Measurements from ENCODE around the gene WNK2.

WNK2 gene

DNA sequence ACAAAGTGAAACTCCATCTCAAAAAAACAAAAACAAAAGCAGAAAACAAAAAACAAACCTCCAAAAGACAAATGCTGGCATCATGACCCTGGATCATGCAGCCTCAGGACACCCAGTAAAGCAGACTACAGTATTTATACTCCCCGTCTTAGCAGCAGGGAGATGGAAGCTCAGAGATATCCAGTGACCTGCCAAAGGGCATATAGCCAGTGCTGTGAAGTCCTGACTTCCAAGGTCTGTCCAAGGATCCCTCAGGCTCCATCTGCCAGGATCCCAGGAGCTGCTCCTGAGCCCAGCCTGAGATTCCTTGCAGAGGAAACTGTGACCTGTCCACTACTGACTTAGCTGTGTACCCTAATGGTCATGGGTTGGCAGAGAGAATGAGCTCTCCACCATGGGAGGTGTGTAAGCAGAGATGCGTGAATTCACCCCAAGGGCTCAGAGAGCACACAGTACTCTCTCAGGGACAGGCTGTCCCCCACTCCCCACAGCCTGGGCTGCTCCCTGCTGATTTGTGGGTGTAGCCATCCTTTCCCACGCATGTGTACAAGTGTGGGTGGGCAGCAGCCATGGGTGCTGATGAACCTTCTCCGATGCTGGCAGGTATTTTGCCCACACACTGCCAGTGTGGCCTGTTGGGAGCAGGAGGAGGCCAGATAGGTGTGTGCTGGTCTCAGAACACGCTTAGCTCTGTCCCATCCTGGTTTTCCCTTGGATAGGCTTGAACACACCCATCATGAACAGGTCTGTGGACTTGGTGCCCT is 2.1 kb upstream of the WNK2 start:
- no peak for DNase-seq
- in situ Hi-C loops (cut with HindIII; ENCODE audit: low pct_ligation_motif_present, low pct_unique_long_range_greater_than_20kb, low sequenced_read_pairs): no loop called here

- in situ Hi-C loops (cut with HindIII; ENCODE audit: low pct_ligation_motif_present, low pct_unique_long_range_greater_than_20kb, low sequenced_read_pairs): no loop called here
- no peak for DNase-seq
Measured at GRCh38 chr9:93182572-93182971, 1.4 kb upstream of the WNK2 start.

GRCh38 chr9:93183131-93183662 is 742 bp upstream of the WNK2 start:
- in situ Hi-C loops (cut with HindIII; ENCODE audit: low pct_ligation_motif_present, low pct_unique_long_range_greater_than_20kb, low sequenced_read_pairs): no loop called here
- no peak for DNase-seq

DNA sequence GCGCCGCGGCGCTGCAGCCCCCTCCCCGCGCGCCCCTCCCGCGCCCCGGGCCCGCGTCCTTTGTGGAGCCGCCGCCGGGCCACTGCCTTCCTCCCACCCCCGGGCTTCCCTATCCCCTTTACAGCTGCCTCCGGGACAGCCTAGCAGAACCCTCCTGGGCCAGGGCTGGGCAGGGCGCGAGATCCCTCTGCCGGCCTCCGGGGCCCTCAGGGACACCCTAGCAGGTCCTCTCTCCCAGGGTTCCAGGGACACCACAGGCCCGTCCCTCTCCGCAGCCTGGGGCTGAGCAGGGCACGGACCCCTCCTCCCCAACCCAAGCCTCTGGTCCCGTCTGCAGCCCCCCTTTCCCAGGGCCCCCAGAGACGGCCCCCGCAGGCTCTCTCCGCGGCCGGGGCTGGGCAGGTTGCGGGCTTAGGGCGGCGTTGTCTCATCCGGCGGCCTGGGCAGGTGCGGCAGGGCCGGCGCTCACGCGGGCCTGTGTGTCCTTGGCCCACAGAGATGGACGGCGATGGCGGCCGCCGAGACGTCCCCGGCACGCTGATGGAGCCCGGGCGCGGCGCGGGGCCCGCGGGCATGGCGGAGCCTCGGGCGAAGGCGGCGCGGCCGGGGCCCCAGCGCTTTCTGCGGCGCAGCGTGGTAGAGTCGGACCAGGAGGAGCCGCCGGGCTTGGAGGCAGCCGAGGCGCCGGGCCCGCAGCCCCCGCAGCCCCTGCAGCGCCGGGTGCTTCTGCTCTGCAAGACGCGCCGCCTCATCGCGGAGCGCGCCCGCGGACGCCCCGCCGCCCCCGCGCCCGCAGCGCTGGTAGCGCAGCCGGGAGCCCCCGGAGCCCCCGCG is 710 bp downstream of the WNK2 start:
- in situ Hi-C loops (cut with HindIII; ENCODE audit: low pct_ligation_motif_present, low pct_unique_long_range_greater_than_20kb, low sequenced_read_pairs): no loop called here
- DNase-seq: no peak

DNA sequence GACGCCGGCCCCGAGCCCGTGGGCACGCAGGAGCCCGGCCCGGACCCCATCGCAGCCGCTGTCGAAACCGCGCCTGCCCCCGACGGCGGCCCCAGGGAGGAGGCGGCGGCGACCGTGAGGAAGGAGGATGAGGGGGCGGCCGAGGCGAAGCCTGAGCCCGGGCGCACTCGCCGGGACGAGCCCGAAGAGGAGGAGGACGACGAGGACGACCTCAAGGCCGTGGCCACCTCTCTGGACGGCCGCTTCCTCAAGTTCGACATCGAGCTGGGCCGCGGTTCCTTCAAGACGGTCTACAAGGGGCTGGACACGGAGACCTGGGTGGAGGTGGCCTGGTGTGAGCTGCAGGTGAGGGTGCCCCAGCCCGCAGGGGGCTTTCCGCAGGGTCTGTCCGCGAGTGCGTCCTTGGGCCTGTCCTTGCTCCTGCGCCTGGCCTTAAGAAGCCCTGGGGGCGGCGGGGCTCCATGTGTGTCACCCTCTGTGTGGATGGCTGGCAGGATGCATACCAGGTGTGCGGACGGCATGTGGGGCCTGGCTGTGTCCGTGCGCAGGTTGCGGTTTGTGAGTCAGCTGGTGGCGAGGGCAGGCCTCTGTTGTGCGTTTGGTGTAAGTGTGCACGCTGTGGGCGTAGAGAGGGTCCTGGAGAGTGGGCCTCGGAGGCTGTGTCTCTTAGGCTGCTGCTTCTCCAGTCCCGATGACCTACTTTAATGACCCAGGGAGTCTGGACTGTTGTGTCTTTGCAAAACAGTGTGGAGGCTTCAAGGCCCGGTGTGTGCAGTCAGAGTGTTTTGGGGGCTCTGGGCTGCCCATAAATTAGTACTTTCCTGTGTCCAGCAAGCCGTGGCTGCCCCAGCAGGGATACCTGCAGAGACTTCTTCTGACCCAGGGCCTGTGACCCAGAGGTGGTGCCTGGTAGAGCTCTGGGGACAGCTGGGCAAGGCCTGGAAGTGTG is 1.6 kb downstream of the WNK2 start:
- DNase-seq: no peak
- in situ Hi-C loops (cut with HindIII; ENCODE audit: low pct_ligation_motif_present, low pct_unique_long_range_greater_than_20kb, low sequenced_read_pairs): no loop called here

DNA sequence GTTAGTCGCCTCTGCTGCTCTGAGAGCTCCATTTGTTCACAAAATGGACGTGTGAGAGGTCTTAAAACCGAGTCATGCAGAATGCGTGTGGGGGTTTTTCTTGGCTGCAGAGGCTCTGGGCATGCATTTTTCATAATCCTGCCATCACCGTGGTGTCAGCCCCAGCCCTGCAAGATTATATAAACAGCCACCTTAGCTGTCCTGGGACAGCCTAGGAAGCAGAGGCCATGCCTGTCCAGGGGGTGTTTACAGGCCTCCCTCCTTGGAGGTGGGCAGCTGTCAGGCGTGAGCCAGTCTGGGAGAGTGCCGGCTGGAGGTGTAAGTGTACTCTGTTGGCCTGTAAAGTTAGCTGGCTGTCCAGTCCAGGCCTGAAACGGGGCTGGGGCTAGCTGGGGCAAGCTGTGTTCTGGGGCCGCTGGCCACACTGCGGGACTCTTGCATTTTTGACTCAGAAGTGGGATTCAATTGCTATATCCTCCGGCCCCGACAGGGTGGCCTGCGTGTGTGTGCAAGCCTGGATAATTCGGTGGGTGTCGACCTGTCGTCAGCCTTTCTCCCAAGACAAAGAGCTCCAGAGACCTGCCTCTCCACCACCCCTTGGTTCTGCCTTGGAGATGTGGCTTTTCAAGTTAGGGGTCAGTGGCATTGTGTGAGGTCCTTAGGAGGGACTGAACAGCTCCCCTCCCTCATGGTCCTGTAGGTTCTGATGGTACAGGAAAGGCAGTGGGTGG is 2.4 kb downstream of the WNK2 start:
- no peak for DNase-seq
- in situ Hi-C loops (cut with HindIII; ENCODE audit: low pct_ligation_motif_present, low pct_unique_long_range_greater_than_20kb, low sequenced_read_pairs): no loop called here

DNA sequence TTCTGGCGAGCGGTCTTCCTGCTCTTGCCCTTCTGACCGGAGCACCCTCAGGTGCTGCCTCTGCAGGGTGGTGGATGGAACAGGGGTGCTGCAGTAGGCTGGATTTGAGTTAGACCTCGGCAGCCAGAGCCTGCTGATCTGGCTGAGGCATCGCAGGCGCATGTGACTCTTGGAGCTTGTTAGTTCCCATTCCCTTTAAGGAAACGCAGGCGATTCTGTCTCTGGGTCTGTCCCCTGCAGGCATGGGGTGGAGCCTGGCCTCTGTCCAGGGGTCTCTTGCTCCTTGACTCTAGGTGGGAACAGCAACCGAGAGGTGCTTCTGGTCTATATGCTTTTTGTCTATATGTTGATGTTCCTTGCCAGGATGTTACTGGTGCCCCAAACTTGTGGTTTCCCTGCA is 3.1 kb downstream of the WNK2 start:
- in situ Hi-C loops (cut with HindIII; ENCODE audit: low pct_ligation_motif_present, low pct_unique_long_range_greater_than_20kb, low sequenced_read_pairs): no loop called here
- no peak for DNase-seq

DNA sequence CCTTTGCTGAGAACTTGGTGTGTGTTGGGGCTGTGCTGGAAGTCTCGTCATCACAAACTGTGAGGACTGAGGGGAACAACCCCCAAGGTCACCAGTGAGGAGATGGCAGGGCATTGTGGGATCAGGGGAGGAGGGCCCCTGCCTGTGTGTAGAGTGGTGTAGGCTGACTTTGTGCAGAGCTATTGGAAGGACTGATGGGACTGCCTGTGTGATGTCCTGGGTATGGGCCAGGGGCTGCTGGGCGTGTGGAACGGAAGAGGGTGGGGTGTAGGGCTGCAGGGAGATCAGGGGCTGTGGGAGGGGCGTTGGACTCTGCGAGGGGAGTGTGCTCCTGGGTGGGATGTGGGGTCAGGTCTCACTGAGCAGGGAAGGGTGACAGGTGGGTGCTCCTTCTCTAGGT is 3.6 kb downstream of the WNK2 start:
- in situ Hi-C loops (cut with HindIII; ENCODE audit: low pct_ligation_motif_present, low pct_unique_long_range_greater_than_20kb, low sequenced_read_pairs): no loop called here
- no peak for DNase-seq

- in situ Hi-C loops (cut with HindIII; ENCODE audit: low pct_ligation_motif_present, low pct_unique_long_range_greater_than_20kb, low sequenced_read_pairs): no loop called here
- DNase-seq: no peak
Measured at GRCh38 chr9:93188426-93189368, 4.8 kb downstream of the WNK2 start.

DNA sequence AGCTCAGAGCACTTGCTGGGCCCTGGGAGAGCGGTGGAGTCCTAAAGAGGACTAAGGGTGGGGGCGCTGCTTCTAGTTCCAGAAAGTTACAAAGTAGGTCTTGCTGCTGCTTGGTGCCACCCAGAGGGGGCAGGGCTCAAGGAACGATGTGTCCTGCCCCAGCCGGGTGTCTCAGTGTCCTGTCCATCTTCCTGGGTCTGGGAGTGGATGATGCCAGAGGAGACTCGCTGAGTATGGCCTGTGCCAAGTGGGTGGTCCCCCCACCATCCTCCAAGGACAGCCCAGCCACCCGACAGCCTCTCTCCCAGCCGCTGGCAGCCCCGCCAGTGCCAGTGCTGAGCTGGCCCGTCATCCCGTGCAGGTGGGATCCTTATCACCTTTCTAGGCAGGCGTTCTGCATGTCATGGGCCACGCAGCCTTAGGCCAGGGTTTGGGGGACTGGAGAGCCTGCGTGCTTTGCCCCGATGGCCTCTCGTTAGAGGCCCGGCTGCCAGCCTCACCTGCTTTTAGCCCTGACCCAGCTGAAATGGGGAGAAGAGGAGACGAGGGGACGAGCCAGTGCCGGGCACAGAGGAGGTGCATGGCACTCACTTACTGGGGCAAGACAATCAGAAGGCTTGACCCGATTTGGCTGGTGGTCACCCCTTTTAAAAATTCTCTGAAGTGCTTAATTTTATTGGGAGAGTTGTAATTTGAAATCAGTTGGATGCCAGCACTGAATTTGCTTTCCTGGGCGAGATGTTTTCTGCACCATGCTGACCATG is 5.6 kb downstream of the WNK2 start:
- in situ Hi-C loops (cut with HindIII; ENCODE audit: low pct_ligation_motif_present, low pct_unique_long_range_greater_than_20kb, low sequenced_read_pairs): no loop called here
- no peak for DNase-seq

DNA sequence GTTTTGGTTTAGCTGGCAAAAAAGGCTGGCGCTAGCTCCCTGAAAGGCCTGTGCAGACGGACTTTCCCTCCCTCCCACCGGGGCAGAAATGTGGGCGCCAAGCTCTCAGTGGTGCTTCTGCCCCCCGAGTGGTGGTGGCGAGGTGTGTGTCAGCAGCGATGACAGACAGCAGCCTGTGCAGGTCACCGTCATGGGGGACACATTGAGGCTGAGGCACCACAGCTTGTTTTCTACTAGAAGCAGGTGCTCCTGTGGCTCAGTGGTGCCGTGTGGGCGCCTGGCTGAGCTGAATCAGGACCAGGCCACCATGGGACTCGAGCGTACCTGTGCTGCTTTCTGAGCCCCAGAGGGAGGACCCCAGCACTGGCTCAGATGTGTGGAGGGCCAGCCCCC is 6.2 kb downstream of the WNK2 start:
- in situ Hi-C loops (cut with HindIII; ENCODE audit: low pct_ligation_motif_present, low pct_unique_long_range_greater_than_20kb, low sequenced_read_pairs): no loop called here
- no peak for DNase-seq

DNA sequence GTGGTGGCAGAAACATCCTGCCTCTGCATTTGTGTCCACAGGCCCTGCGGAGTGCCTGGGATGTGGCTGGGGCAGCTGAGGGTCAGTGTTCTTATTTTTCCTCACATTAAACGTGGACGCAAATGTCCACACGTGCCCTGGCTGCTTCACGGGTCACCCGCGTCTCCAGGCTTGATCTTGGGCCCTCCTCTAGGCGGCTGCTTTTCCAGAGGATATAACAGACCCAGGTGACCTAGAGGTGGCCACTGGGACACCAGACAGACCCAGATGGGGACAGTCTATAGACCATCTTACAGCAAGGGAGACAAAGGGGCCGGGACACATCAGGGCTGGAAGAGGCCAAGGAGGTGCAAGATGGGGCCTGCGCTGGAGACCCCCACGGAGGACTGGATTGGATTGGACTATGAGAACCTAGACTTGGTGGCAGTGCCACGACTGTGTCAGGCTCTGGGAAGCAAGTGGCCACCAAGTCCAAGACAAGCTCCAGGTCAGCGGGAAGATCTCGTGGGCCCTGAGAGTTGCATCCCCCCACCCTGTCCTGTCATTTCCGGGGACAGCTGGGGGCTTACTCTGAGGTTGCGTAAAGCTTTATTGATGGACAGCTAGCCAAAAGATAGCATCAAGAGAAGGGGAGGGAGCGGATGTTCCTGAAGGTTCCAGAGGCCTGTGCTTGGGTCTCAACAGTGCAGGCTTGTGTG is 6.9 kb downstream of the WNK2 start:
- in situ Hi-C loops (cut with HindIII; ENCODE audit: low pct_ligation_motif_present, low pct_unique_long_range_greater_than_20kb, low sequenced_read_pairs): no loop called here
- DNase-seq: no peak

DNA sequence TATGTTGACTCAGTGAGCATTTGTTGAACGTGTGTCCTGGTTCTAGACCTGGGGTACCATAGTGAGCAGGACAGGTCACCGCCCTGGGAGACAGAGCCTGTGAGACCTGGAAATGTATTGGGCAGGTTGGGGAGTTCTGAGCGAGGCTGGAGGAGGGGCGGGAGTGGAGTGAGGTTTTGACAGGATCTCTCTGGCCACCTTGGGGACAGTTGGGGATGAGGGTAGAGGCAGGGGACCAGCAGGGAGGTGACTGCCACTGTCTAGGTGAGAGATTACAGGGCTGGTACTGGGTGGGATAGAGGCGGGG is 7.4 kb downstream of the WNK2 start:
- in situ Hi-C loops (cut with HindIII; ENCODE audit: low pct_ligation_motif_present, low pct_unique_long_range_greater_than_20kb, low sequenced_read_pairs): no loop called here
- DNase-seq: no peak

- DNase-seq: no peak
- in situ Hi-C loops (cut with HindIII; ENCODE audit: low pct_ligation_motif_present, low pct_unique_long_range_greater_than_20kb, low sequenced_read_pairs): no loop called here
Measured at GRCh38 chr9:93192721-93193387, 8.9 kb downstream of the WNK2 start.

DNA sequence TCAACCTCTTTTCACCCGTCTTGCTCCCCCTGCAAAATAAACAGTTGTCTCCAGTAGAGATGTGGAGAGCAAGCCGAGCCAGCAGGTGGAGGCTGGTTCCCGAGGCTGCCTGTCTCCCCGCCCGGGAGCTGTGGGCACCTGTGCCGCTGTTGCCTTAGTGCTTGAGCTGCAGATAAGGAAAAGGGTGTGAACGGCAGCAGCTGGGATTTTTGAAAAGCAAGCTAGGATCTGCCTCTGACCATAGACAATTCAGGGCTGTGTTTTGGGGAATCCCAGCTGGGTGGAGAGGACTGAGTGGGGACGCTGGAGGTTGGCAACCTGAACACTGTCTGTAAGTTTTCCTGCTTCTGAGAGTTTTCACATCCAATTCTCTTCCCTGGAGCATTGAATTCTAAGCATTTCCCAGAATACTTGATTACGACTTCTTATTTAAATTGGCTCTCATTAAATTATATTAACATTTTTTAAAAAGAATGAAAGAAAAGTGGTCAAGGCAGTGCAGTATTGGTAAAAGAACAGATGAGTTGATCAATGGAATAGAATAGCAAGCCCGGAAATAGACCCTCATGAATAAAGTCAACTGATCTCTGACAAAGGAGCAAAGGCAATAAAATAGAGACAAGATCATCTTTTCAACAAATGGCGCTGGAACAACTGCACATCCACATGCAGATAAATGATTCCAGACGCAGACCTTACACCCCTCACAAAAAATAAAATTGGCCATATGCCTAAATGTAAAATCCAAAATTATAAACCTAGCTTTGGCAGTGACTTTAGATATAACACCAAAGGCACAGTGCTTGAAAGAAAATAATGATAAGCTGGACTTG is 9.7 kb downstream of the WNK2 start:
- DNase-seq: no peak
- in situ Hi-C loops (cut with HindIII; ENCODE audit: low pct_ligation_motif_present, low pct_unique_long_range_greater_than_20kb, low sequenced_read_pairs): no loop called here
